DMS153 treated with DMSO at 0.1 percent for 48 hours (cell line): Measurements from ENCODE around the gene CCDC74B.
"Not testable (repeated sequence)": the region's sequence is repeated elsewhere in the genome, so short reads cannot be mapped to it uniquely, and the experiment has no call there.

Experiments used
- DNase-seq: peaks from one replicate; lab custom pipeline; 2025; ENCODE audit not compliant: unreplicated experiment; lab: John Stamatoyannopoulos, UW

CCDC74B gene

GRCh38 chr2:130169163-130169562 lies 24.3 kb upstream of the CCDC74B start:
- DNase-seq = not testable (repeated sequence)

GRCh38 chr2:130166611-130167010 lies 21.7 kb upstream of the CCDC74B start:
- not testable (repeated sequence) for DNase-seq

GRCh38 chr2:130165293-130166016 lies 20.5 kb upstream of the CCDC74B start:
- DNase-seq = no peak

- no peak for DNase-seq
These were observed 18.1 kb upstream of the CCDC74B start for GRCh38 chr2:130162968-130163367.

- DNase-seq = not testable (repeated sequence)
These were observed 17.6 kb upstream of the CCDC74B start for GRCh38 chr2:130162486-130162885.

GRCh38 chr2:130160838-130161705 lies 16.2 kb upstream of the CCDC74B start:
- not testable (repeated sequence) for DNase-seq

- DNase-seq = no peak
These were observed 15.2 kb upstream of the CCDC74B start for GRCh38 chr2:130160131-130160530.

- DNase-seq = not testable (repeated sequence)
These were observed 14.5 kb upstream of the CCDC74B start for GRCh38 chr2:130159376-130159775.

- no peak for DNase-seq
These were observed 13.7 kb upstream of the CCDC74B start for GRCh38 chr2:130158631-130159030.

- DNase-seq = not testable (repeated sequence)
These were observed 13.1 kb upstream of the CCDC74B start for GRCh38 chr2:130157825-130158514.

- not testable (repeated sequence) for DNase-seq
These were observed 12.4 kb upstream of the CCDC74B start for GRCh38 chr2:130157354-130157753.

- DNase-seq = no peak
These were observed 11.7 kb upstream of the CCDC74B start for GRCh38 chr2:130156624-130157004.

GRCh38 chr2:130155956-130156623 lies 11.2 kb upstream of the CCDC74B start:
- DNase-seq = peak; percentile 17

GRCh38 chr2:130154773-130155765 lies 10.2 kb upstream of the CCDC74B start:
- no peak for DNase-seq

- not testable (repeated sequence) for DNase-seq
These were observed 9.5 kb upstream of the CCDC74B start for GRCh38 chr2:130154423-130154770.

- not testable (repeated sequence) for DNase-seq
These were observed 9.0 kb upstream of the CCDC74B start for GRCh38 chr2:130153721-130154422.

- DNase-seq = no peak
These were observed 8.1 kb upstream of the CCDC74B start for GRCh38 chr2:130152816-130153595.

GRCh38 chr2:130152136-130152815 lies 7.4 kb upstream of the CCDC74B start:
- not testable (repeated sequence) for DNase-seq
